ENCODE data around the gene NKAPL. TPM values are rescaled to one million over a fixed set of nuclear protein-coding genes. Genes with fewer than 3 reads are reported as not detected.

The NKAPL gene
- total RNA-seq, 1 donor from 2014 or later, result not detected

- Mint-ChIP-seq H3K27ac (no peak overlapping the region), H3K4me3 (no peak overlapping the region), H3K27me3 (ENCODE audit: insufficient read depth, low read depth) (no peaks in the 10 kb centered on the region), H3K4me1 (peaks cover 11% of the 10 kb centered on the region), H3K9me3 (no peaks in the 10 kb centered on the region), H3K36me3 (peaks cover 19% of the 10 kb centered on the region)
- Histone ChIP-seq H3K27ac (no peak overlapping the region), H3K79me2 (ENCODE audit: low read depth) (peaks cover 24% of the 10 kb centered on the region), H3K4me1 (peaks cover 8% of the 10 kb centered on the region), H3K27me3 (no peaks in the 10 kb centered on the region), H3F3A (ENCODE audit: low read depth) (no peaks in the 10 kb centered on the region), H3K9me3 (ENCODE audit: low read depth) (no peaks in the 10 kb centered on the region), H3K4me2 (no peak overlapping the region), H3K4me3 (no peak overlapping the region), H3K9ac (no peak overlapping the region), H4K20me1 (ENCODE audit: low read depth) (no peaks in the 10 kb centered on the region), H2AFZ (replicated peaks) (no peak overlapping the region), H3K36me3 (peaks cover 3% of the 10 kb centered on the region)
- TF ChIP-seq CTCF (IDR thresholded peaks at IDR 0.05), result no peak
- no peak for TF ChIP-seq EZH2phosphoT487 (IDR thresholded peaks at IDR 0.05)
- TF ChIP-seq EZH2 (IDR thresholded peaks at IDR 0.05), result no peak
- DNase-seq (ENCODE audit: low spot score), result no peak
Measured at GRCh38 chr6:28248916-28249315, 10.2 kb upstream of the NKAPL start.

GRCh38 chr6:28250747-28251146, 8.3 kb upstream of the NKAPL start:
- peaks cover 10% of the 10 kb centered on the region for H3K36me3 Mint-ChIP-seq
- Histone ChIP-seq H3K4me1 (peaks cover 8% of the 10 kb centered on the region), H3F3A (ENCODE audit: low read depth) (no peaks in the 10 kb centered on the region), H2AFZ (replicated peaks) (no peak overlapping the region), H3K79me2 (ENCODE audit: low read depth) (peaks cover 24% of the 10 kb centered on the region), H3K4me3 (peak overlapping the region; percentile 68), H3K27me3 (peaks cover 4% of the 10 kb centered on the region), H3K4me2 (peak overlapping the region; percentile 80), H4K20me1 (ENCODE audit: low read depth) (no peaks in the 10 kb centered on the region), H3K9me3 (ENCODE audit: low read depth) (no peaks in the 10 kb centered on the region), H3K9ac (peak overlapping the region; percentile 70), H3K36me3 (peaks cover 3% of the 10 kb centered on the region), H3K27ac (no peak overlapping the region)
- DNase-seq (ENCODE audit: low spot score), result no peak
- H3K4me1 Mint-ChIP-seq, result peaks cover 11% of the 10 kb centered on the region
- H3K4me3 Mint-ChIP-seq, result peak overlapping the region; percentile 84
- H3K27ac Mint-ChIP-seq, result no peak overlapping the region
- no peaks in the 10 kb centered on the region for H3K27me3 Mint-ChIP-seq (ENCODE audit: insufficient read depth, low read depth)
- TF ChIP-seq EZH2 (IDR thresholded peaks at IDR 0.05) (no peak), EZH2phosphoT487 (IDR thresholded peaks at IDR 0.05) (no peak), CTCF (IDR thresholded peaks at IDR 0.05) (no peak)
- no peaks in the 10 kb centered on the region for H3K9me3 Mint-ChIP-seq

GRCh38 chr6:28251661-28252008, 7.5 kb upstream of the NKAPL start:
- peak overlapping the region; percentile 80 for H3K4me2 ChIP-seq
- Mint-ChIP-seq H3K27ac (peak overlapping the region; percentile 96), H3K36me3 (peaks cover 4% of the 10 kb centered on the region), H3K9me3 (no peaks in the 10 kb centered on the region), H3K4me1 (peaks cover 11% of the 10 kb centered on the region), H3K4me3 (peak overlapping the region; percentile 98), H3K27me3 (ENCODE audit: insufficient read depth, low read depth) (no peaks in the 10 kb centered on the region)
- peak; percentile 55 for DNase-seq (ENCODE audit: low spot score)
- no peaks in the 10 kb centered on the region for H3K9me3 ChIP-seq (ENCODE audit: low read depth)
- no peaks in the 10 kb centered on the region for H3F3A ChIP-seq (ENCODE audit: low read depth)
- H3K79me2 ChIP-seq (ENCODE audit: low read depth), result peaks cover 24% of the 10 kb centered on the region
- peaks cover 8% of the 10 kb centered on the region for H3K4me1 ChIP-seq
- peak overlapping the region; percentile 68 for H3K4me3 ChIP-seq
- peaks cover 6% of the 10 kb centered on the region for H3K27me3 ChIP-seq
- H3K36me3 ChIP-seq, result peaks cover 3% of the 10 kb centered on the region
- no peak overlapping the region for H3K27ac ChIP-seq
- peak overlapping the region; percentile 69 for H2AFZ ChIP-seq (replicated peaks)
- H4K20me1 ChIP-seq (ENCODE audit: low read depth), result no peaks in the 10 kb centered on the region
- H3K9ac ChIP-seq, result peak overlapping the region; percentile 70
- TF ChIP-seq CTCF (IDR thresholded peaks at IDR 0.05) (no peak), EZH2 (IDR thresholded peaks at IDR 0.05) (no peak), EZH2phosphoT487 (IDR thresholded peaks at IDR 0.05) (no peak)
